GM19328 (cell line): ENCODE results near the gene DCBLD1.
"Not testable (repeated sequence)": the region's sequence is repeated elsewhere in the genome, so short reads cannot be mapped to it uniquely, and the experiment has no call there.

Experiments used
- ATAC-seq: cut with Tn5 transposase; IDR thresholded peaks from one replicate; pipeline ENCODE4 v1.9.1; 2021; ENCODE audit warnings: mild to moderate bottlenecking, moderate library complexity; ENCODE audit not compliant: unreplicated experiment

The DCBLD1 gene

DNA sequence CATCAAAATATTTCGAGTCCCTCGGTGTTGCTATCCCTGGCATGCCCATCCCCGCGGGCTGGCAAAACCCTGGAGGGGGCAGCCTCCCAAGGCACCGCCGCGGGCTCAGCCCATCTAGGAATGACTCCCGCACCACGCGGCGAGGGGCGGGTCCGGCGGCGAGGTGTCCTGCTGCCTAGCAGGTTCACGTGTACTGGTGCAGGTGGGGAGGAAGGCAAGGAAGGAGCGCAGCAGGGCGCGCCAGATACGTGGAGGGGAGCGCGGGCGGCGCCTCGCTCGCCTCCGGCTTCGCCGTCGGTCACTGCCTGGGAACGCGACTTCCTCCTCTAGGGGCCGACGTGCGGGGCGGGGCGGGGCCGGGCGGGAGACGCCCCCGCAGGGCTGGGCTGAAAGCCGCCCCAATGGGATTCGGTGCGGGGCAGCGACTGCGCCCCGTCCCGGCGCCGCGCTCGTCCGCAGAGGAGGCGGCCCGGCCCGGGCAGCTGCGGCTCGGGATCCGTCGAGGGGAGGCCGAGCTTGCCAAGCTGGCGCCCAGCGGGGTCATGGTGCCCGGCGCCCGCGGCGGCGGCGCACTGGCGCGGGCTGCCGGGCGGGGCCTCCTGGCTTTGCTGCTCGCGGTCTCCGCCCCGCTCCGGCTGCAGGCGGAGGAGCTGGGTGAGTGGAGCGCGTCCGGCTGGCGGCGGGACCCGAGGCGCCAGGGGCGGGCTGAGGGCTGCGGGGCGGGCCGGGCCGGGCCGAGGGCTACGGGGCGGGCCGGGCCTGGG is at the start of gene DCBLD1:
Gene DCBLD1, plus strand, starts transcription at position 435 of the 764 bp plus-strand sequence. Its CDS starts 108 bp downstream, at position 543.
- ATAC-seq = peak; percentile 77

- no peak for ATAC-seq
Observed at GRCh38 chr6:117440706-117441525, 41.6 kb upstream of the DCBLD1 start.

GRCh38 chr6:117441824-117442264 is 40.6 kb upstream of the DCBLD1 start:
- ATAC-seq = no peak

DNA sequence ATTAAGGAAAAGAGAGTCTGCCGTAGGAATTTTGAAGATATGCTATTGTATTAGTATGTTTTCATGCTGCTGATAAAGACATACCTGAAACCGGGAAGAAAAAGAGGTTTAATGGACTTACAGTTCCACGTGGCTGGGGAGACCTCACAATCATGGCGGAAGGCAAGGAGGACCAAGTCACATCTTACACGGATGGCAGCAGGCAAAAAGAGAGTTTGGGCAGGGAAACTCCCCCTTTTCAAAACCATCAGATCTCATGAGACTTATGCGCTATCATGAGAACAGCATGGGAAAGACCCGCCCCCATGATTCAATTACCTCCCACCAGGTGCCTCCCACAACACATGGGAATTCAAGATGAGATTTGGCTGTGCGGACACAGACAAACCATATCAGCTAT is 40.2 kb upstream of the DCBLD1 start:
- ATAC-seq = not testable (repeated sequence)

- no peak for ATAC-seq
Observed at GRCh38 chr6:117444600-117444999, 37.9 kb upstream of the DCBLD1 start.

- no peak for ATAC-seq
Observed at GRCh38 chr6:117446861-117447260, 35.6 kb upstream of the DCBLD1 start.

DNA sequence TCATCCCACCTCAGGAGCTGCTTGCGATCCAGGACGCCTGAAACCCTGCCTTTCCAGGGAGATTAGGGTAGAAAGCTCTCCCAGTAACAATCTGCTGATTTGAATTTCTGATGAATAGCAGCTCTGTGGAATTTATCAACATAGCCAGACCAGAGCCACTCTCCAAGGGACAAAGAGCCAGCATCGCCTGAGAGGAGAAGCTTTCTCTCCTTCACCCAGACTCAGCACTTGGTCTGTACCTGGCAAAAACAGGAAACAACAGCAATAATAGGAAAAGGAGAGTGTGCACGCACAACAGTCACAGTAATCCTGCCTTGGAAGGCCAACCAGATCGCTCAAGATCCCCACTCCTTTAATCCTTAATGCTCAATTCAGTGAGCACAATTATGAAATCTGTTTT is 34.5 kb upstream of the DCBLD1 start:
- no peak for ATAC-seq

GRCh38 chr6:117448732-117449485 is 33.6 kb upstream of the DCBLD1 start:
- ATAC-seq = no peak

- no peak for ATAC-seq
Observed at GRCh38 chr6:117449549-117450439, 32.7 kb upstream of the DCBLD1 start.

- no peak for ATAC-seq
Observed at GRCh38 chr6:117451671-117452070, 30.8 kb upstream of the DCBLD1 start.

DNA sequence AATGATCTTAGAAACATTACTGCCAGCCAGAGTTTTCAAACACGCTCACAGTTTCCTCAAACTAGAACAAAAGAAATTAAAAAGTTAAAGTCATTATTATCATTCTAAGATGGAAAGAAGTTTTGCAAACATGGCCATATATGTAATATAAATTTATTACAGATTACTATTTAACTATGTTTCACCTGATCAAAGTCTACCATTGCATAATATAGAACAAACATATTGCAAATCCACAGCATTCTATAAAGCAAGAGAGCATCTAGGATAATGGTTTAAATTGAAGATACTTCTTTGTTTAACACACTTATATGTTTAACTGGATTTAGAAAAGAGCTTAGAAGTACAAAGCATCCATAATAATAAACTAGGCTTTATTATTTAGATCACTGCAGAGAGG is 26.2 kb upstream of the DCBLD1 start:
- ATAC-seq = no peak

DNA sequence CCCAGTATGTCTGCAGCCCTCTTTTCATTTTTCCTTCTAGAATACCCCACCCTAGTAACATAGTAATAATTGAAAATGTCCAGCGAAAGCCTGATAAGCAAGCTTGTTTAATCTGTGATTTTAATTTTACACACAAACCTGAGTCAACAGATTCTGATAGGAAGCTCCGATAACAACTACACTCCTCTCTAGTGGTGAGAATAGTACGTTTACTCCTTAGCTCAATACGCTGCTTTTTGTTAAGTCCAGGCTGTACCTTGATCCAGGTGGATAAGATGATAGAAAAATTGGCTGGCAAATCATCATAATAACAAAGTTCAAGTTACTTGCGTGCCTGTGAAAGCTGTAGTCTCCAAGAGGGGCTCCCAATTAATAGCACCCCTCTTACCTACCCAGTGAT is 25.5 kb upstream of the DCBLD1 start:
- no peak for ATAC-seq

DNA sequence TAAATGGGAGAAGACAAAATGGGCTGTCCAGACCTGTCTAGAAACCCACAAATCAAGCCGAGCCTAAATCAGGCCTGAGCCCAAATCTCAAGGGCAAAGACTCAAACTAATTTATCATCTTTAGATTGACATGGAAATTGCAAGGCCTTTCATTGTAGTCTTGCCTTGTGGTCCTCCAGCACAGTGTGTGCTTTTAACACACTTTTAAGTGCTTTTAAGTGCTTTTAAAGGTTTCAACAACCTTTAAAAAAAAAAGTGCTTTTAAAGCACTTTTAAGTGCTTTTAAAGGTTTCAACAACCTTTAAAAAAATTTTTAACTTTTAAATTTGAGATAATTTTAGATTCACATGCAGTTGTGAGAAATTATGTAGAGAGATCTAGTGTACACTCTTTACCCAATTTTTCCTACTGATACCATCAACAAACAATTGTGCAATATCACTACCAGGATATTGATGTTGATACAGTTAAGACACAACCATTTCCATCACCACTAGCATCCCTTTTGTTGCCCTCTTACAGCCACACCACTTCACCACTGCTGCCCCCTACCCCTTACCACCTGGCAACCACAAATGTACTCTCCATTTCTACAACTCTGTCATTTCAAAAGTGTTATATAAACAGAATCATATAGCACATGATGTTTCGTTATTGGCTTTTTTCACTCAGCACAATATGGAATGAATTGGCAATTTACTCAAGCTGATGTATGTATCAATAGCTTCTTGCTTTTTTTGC is 23.1 kb upstream of the DCBLD1 start:
- ATAC-seq = no peak

DNA sequence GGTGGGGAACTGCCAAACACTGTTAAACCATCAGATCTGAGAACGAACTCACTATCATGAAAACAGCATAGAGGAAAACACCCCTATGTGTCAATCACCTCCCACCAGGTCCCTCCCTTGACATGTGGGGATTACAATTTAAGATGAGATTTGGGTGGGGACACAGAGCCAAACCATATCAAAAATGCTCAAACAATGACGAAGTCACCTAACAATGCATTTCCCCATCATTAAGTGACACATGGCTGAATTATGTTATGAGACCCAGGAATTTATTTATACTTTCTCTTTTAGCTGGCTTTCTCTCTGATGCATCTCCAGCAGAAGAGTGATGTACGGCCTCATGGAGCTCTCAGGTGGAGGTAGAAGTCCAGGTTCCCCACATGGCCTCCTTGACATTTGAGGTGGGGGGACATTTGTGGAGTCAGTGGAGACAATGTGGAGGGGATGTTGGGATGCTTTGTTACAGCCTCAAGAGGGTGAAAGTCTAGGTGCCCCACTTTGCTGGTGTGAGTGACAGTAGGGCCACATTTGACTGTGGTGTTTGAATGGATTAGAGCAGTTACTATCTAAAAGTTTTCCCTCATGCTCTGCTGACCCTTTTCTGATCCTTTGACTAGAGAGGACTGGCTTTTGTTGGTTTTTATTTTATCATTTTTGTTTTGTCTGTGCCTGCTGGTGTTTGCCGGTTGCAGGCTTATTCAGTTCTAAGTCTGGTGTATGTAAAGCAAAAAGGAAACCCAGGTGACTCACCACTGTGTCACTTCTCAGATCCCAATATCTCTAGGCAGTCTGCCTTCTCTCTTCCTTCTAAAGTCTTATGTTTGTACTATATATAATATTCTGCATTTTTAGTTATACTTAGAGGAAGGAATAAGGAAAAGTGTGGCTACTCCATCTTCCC is 18.5 kb upstream of the DCBLD1 start:
- ATAC-seq = no peak

GRCh38 chr6:117464700-117465099 is 17.8 kb upstream of the DCBLD1 start:
- no peak for ATAC-seq

GRCh38 chr6:117465691-117466090 is 16.8 kb upstream of the DCBLD1 start:
- ATAC-seq = no peak

DNA sequence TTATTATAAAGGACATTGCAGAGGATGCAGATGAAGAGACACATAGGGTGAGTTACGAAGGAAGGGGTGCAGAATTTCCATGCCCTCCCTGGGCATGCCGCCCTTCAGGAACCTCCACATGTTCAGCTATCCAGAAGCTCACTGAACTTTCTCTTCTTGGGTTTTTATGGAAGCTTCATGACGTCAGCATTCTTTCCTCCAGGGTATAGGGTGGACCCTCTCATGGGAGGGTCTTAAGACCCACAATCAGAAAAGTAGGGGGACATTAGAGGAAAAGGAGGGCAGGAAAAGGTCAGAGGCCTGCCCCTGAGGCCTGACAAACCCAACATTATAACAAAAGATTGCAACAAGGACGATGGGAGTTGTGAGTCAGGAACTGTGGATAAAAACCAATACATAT is 14.6 kb upstream of the DCBLD1 start:
- no peak for ATAC-seq

- not testable (repeated sequence) for ATAC-seq
Observed at GRCh38 chr6:117468527-117468926, 13.9 kb upstream of the DCBLD1 start.

DNA sequence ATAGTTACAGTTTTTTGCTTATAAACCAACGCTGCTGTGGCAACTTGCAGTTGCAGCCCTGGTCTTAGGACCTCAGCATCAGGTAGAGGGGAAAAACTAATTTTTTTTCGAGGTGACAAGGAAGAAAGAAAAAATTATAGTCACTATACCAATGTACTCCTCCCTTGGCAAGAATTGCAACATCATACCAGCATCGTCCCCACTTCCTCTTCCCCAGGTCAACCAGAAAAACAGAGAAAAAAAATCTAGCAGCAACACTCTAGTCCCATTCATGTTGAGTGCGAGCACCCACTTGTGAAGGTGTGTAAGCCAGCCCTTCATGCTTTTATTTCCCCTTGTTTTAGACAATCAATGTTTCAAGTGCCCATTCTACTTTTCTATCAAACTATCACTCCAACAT is 13.1 kb upstream of the DCBLD1 start:
- ATAC-seq = no peak
